Measurements from ENCODE around the gene ASB2.

DNA sequence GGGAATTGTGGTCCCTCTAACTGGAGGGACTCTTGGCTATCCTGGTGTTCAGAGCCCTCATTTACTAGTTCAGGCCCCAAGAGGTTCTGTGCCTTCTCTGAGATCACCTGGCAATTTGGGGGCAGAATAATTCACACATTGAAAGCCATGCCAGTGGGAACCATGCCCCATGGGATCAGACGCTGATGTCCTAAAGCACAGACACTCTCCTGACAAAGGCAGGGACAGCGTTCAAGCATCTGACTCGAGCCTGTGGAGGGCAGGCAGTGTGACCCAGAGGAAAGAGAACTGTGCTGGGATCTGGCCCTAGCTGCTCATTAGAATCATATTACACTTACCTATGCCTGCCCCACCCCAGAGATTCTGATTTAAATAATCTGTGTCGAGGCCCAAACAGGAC lies 2.4 kb upstream of the ASB2 start:
- TF ChIP-seq CTCF (IDR thresholded peaks at IDR 0.05) (no peak), POLR2A (IDR thresholded peaks at IDR 0.05) (no peak), EP300 (IDR thresholded peaks at IDR 0.05) (no peak)
